ENCODE measurements around the gene PROK2.

- TF ChIP-seq, protein P1, sequence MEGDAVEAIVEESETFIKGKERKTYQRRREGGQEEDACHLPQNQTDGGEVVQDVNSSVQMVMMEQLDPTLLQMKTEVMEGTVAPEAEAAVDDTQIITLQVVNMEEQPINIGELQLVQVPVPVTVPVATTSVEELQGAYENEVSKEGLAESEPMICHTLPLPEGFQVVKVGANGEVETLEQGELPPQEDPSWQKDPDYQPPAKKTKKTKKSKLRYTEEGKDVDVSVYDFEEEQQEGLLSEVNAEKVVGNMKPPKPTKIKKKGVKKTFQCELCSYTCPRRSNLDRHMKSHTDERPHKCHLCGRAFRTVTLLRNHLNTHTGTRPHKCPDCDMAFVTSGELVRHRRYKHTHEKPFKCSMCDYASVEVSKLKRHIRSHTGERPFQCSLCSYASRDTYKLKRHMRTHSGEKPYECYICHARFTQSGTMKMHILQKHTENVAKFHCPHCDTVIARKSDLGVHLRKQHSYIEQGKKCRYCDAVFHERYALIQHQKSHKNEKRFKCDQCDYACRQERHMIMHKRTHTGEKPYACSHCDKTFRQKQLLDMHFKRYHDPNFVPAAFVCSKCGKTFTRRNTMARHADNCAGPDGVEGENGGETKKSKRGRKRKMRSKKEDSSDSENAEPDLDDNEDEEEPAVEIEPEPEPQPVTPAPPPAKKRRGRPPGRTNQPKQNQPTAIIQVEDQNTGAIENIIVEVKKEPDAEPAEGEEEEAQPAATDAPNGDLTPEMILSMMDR (IDR thresholded peaks at IDR 0.05): no peak
- TF ChIP-seq POLR2AphosphoS5 (IDR thresholded peaks at IDR 0.05) (no peak), EP300 (IDR thresholded peaks at IDR 0.05) (no peak), POLR2A (IDR thresholded peaks at IDR 0.05) (no peak)
Measured at GRCh38 chr3:71784201-71784913, 591 bp downstream of the PROK2 start.

All from sigmoid colon (tissue), 4 donors.